Transverse colon (tissue), 4 donors: ENCODE measurements around the gene LMTK3. TPM values are rescaled to one million over a fixed set of nuclear protein-coding genes. Genes with fewer than 3 reads are reported as not detected.
A peak's percentile ranks its signal among the peaks of the same experiment; 100 is the strongest.

Source experiments
- DNase-seq: peaks from one replicate; pipeline ENCODE4 v3.0.0-alpha.2; 2019
- H3K27ac ChIP-seq, 4 donors: fragments of 200-600 bp; sonication (generic); 2 replicates each; pipeline ENCODE4 v1.5.1; 2016 to 2018; ENCODE audit warnings: inconsistent platforms in 4 of 4
- H3K27me3 ChIP-seq: fragments of 200-600 bp; sonication (generic); 2 replicates; pipeline ENCODE4 v1.5.1; 2017; ENCODE audit warnings: inconsistent platforms
- H3K36me3 ChIP-seq, 4 donors: fragments of 200-600 bp; sonication (generic); 2 replicates each; pipeline ENCODE4 v1.5.1; 2017 to 2019; ENCODE audit warnings: inconsistent platforms in 4 of 4
- H3K4me1 ChIP-seq, 4 donors: fragments of 200-600 bp; sonication (generic); 2 replicates each; pipeline ENCODE4 v1.5.1; 2017 to 2020; ENCODE audit warnings: inconsistent platforms in 4 of 4
- H3K4me3 ChIP-seq, 4 donors: fragments of 200-600 bp; sonication (generic); 1 replicate in 1 of 4; 2 replicates in 3 of 4; pipeline versions ENCODE4 v1.5.1 to v1.6.1; 2017 to 2019; ENCODE audit warnings: inconsistent platforms in 4 of 4
- H3K9me3 ChIP-seq, 2 donors: fragments of 200-600 bp; sonication (generic); 2 replicates each; pipeline ENCODE4 v1.5.1; 2017 to 2019; ENCODE audit warnings: inconsistent platforms in 2 of 2
- CTCF ChIP-seq, 5 experiments: fragments of 200-600 bp in 3 of 5; fragments of 450-650 bp in 2 of 5; sonication (generic) in 3 of 5; IDR thresholded peaks; 1 replicate in 2 of 5; 2 replicates in 3 of 5; pipeline ENCODE4 v1.5.1; 2016 to 2017; ENCODE audit warnings: antibody characterized with exemption in 5 of 5, inconsistent platforms in 3 of 5, mild to moderate bottlenecking in 2 of 5, moderate library complexity in 1 of 5
- EP300 ChIP-seq: sonication (generic); formaldehyde crosslinking; IDR thresholded peaks from one replicate; pipeline ENCODE4 v1.6.1; 2017; ENCODE audit warnings: antibody characterized with exemption, low read depth
- POLR2A ChIP-seq: fragments of 450-650 bp; IDR thresholded peaks from one replicate; pipeline ENCODE4 v1.6.1; 2016; ENCODE audit warnings: antibody characterized with exemption, mild to moderate bottlenecking, moderate library complexity
- POLR2AphosphoS5 ChIP-seq, 3 donors: sonication (generic); formaldehyde crosslinking; IDR thresholded peaks; one replicate each; pipeline ENCODE4 v1.6.1; 2016; ENCODE audit warnings: antibody characterized with exemption in 3 of 3
- WGBS, 2 donors: methylation state at CpG; one replicate each; pipeline ENCODE4 v1.1.5; 2018; ENCODE audit warnings: low coverage in 1 of 2; 5-methylcytosine and 5-hydroxymethylcytosine counted together
- in situ Hi-C, 4 donors: fragments of 200-750 bp; cut with MboI; loops; one replicate each; pipeline versions ENCODE4 v1.15.0 to v1.15.1; 2017; ENCODE audit warnings: low sequenced_read_pairs in 3 of 4, low pct_ligation_motif_present in 1 of 4, low pct_unique_long_range_greater_than_20kb in 1 of 4
- intact Hi-C: fragments of 100-400 bp; cut with DNase I; formaldehyde crosslinking; loops from one replicate; pipeline ENCODE4 v1.15.1; 2023; ENCODE audit warnings: low total_unique reads
- total RNA-seq, 4 donors: library from RNA; depleted of rRNA; stranded (reverse); fragments of >200 nt; gene quantifications; one replicate each; pipeline ENCODE4 v1.1.0, GENCODE V29; 2016

Gene LMTK3
- total RNA-seq, 4 donors from 2014 or later, result 0.68 to 2.4 (median 1.1) TPM; not detected in 1

GRCh38 chr19:48552406-48553322 lies 41.0 kb upstream of the LMTK3 start:
- peak overlapping the region in 2 of 4 donors; percentile 27 for H3K27ac ChIP-seq
- 72 to 80% methylated on average over 1 to 19 of the region's 19 CpGs for WGBS, 2 donors
- in situ Hi-C loops, result no loop called here
- H3K4me1 ChIP-seq, result peaks cover 4 to 40% (median 14%) of the 10 kb centered on the region in 4 donors
- no peak overlapping the region for H3K4me3 ChIP-seq
- intact Hi-C loops, result no loop called here
- peaks cover 10% of the 10 kb centered on the region for H3K27me3 ChIP-seq
- no peak for DNase-seq
- H3K9me3 ChIP-seq, result no peaks in the 10 kb centered on the region
- TF ChIP-seq POLR2A (no peak), EP300 (no peak)
- H3K36me3 ChIP-seq, result no peaks in the 10 kb centered on the region

GRCh38 chr19:48551437-48552302 lies 40.0 kb upstream of the LMTK3 start, which contains the start of gene SULT2B1:
TSS of gene SULT2B1 (plus strand) at chr19:48552172. CDS start at chr19:48552253, 81 bp downstream.
- 51% methylated on average over 36 of the region's 36 CpGs; no CpG with 5 or more reads in 1 of the 2 donors for WGBS, 2 donors
- in situ Hi-C loops, result no loop called here
- H3K27ac ChIP-seq, result peak within 1 kb of the TSS in 2 of 4 donors; percentile 27

GRCh38 chr19:48549380-48549779 lies 37.7 kb upstream of the LMTK3 start:
- intact Hi-C loops, result loop anchor here (5.0 kb wide), 1 partner anchor 1928 kb away; the partner anchor contains the start of genes EMC10 and GARIN5A
- DNase-seq, result no peak
- Histone ChIP-seq H3K9me3 (no peaks in the 10 kb centered on the region), H3K36me3 (no peaks in the 10 kb centered on the region), H3K27me3 (peaks cover 30% of the 10 kb centered on the region), H3K4me3 (no peak overlapping the region), H3K27ac (no peak overlapping the region), H3K4me1 (peaks cover 4 to 32% (median 14%) of the 10 kb centered on the region in 4 donors)
- WGBS, 2 donors, result 60 to 72% methylated on average over 4 to 5 of the region's 5 CpGs
- TF ChIP-seq EP300 (no peak), POLR2A (no peak), CTCF (IDR thresholded peaks at IDR 0.05) (no peak), POLR2AphosphoS5 (IDR thresholded peaks at IDR 0.05) (no peak)
- in situ Hi-C loops, result no loop called here

More at GRCh38 chr19:48551437-48552302, 40.0 kb upstream of the LMTK3 start, which contains the start of gene SULT2B1:
- intact Hi-C loops, result no loop called here
- peaks cover 4 to 38% (median 14%) of the 10 kb centered on the region in 4 donors for H3K4me1 ChIP-seq
- no peaks in the 10 kb centered on the region for H3K9me3 ChIP-seq
- DNase-seq, result peak; percentile 87
- no peaks in the 10 kb centered on the region for H3K36me3 ChIP-seq
- H3K27me3 ChIP-seq, result peaks cover 11% of the 10 kb centered on the region
- no peak within 1 kb of the TSS for H3K4me3 ChIP-seq
- TF ChIP-seq POLR2AphosphoS5 (IDR thresholded peaks at IDR 0.05) (peak; percentile 91 to 94 (median 93)), EP300 (no peak)

GRCh38 chr19:48548253-48548911 lies 36.7 kb upstream of the LMTK3 start:
- TF ChIP-seq EP300 (no peak), POLR2AphosphoS5 (IDR thresholded peaks at IDR 0.05) (no peak), POLR2A (no peak), CTCF (IDR thresholded peaks at IDR 0.05) (no peak)
- no peak overlapping the region for H3K4me3 ChIP-seq
- H3K27ac ChIP-seq, result no peak overlapping the region
- WGBS, 2 donors, result 70 to 90% methylated on average over 1 of the region's 1 CpG
- no peak for DNase-seq
- peaks cover 0 to 27% (median 9%) of the 10 kb centered on the region in 4 donors for H3K4me1 ChIP-seq
- no peaks in the 10 kb centered on the region for H3K9me3 ChIP-seq
- no peaks in the 10 kb centered on the region for H3K36me3 ChIP-seq
- intact Hi-C loops, result loop anchor here (5.0 kb wide), 1 partner anchor 1929 kb away; the partner anchor contains the start of genes EMC10 and GARIN5A
- in situ Hi-C loops, result no loop called here
- H3K27me3 ChIP-seq, result peaks cover 30% of the 10 kb centered on the region
